Measurements from ENCODE around the gene C9orf72.

Gene C9orf72

DNA sequence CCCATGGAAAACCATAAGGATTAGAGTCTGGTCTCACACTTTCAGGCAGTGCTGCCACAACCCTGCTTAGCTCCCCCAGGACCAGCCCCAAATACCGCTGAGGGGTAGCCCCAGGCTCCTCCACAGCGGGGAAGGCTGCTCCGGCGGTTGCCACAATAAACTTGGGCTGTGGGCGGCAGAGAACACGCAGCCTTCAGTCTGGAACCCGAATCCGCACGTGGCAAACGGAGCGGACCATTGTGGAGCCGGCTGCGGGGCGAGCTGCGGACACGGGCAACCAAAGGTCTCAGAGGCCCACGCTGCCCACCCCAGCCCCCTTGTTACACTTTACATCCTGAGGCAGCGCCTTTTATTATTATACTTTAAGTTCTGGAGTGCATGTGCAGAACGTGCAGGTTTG lies 37.3 kb upstream of the C9orf72 start:
- no peak for TF ChIP-seq ELF4 (IDR thresholded peaks at IDR 0.05)
- TF ChIP-seq HDGF (IDR thresholded peaks at IDR 0.05; ENCODE audit: borderline replicate concordance), result no peak
- TF ChIP-seq BHLHE40 (IDR thresholded peaks at IDR 0.05; ENCODE audit: borderline replicate concordance), result no peak
- TF ChIP-seq, protein P1, sequence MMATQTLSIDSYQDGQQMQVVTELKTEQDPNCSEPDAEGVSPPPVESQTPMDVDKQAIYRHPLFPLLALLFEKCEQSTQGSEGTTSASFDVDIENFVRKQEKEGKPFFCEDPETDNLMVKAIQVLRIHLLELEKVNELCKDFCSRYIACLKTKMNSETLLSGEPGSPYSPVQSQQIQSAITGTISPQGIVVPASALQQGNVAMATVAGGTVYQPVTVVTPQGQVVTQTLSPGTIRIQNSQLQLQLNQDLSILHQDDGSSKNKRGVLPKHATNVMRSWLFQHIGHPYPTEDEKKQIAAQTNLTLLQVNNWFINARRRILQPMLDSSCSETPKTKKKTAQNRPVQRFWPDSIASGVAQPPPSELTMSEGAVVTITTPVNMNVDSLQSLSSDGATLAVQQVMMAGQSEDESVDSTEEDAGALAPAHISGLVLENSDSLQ (IDR thresholded peaks at IDR 0.05), result no peak
- no peak for TF ChIP-seq LEF1 (IDR thresholded peaks at IDR 0.05; ENCODE audit: borderline replicate concordance)
- POLR2A ChIA-PET, result no interaction called here
- CTCF ChIA-PET, result no interaction called here
- no peak for DNase-seq (ENCODE audit: extremely low spot score)

DNA sequence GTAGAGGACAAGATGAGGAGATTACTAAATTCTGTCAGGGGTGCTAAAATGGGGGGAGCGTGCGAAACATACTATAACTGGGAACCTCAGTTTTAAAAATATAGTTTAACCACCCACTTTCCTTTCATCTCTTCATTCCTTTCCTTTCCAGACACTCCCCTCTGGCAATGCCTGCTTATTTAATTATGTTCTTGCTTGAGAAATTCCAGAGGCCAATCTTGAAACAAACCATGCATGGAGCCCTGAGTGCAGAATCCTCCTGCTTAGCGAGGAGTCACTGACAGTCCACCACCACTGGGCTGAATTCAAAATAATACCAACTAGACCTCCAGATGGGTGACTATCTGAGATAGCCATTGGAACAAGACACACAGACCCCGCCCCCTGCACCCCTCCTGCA lies 29.7 kb upstream of the C9orf72 start:
- ChIA-PET CTCF (no interaction called here), POLR2A (no interaction called here)
- no peak for TF ChIP-seq BHLHE40 (IDR thresholded peaks at IDR 0.05; ENCODE audit: borderline replicate concordance)
- no peak for TF ChIP-seq HDGF (IDR thresholded peaks at IDR 0.05; ENCODE audit: borderline replicate concordance)
- no peak for TF ChIP-seq SP1 (IDR thresholded peaks at IDR 0.05)
- TF ChIP-seq TARDBP (IDR thresholded peaks at IDR 0.05), result no peak
- no peak for TF ChIP-seq ARNT (IDR thresholded peaks at IDR 0.05)
- TF ChIP-seq NFRKB (IDR thresholded peaks at IDR 0.05), result no peak
- no peak for TF ChIP-seq FOXA1 (IDR thresholded peaks at IDR 0.05)
- TF ChIP-seq SUZ12 (IDR thresholded peaks at IDR 0.05), result no peak
- TF ChIP-seq CTBP1 (IDR thresholded peaks at IDR 0.05; ENCODE audit: borderline replicate concordance), result no peak
- TF ChIP-seq ZNF384 (IDR thresholded peaks at IDR 0.05), result no peak
- no peak for TF ChIP-seq L3MBTL2 (conservative IDR thresholded peaks at IDR 0.05)
- TF ChIP-seq, protein P1 (IDR thresholded peaks at IDR 0.05), result no peak
- no peak for TF ChIP-seq LEF1 (IDR thresholded peaks at IDR 0.05; ENCODE audit: borderline replicate concordance)
- TF ChIP-seq FOXK2 (IDR thresholded peaks at IDR 0.05), result no peak
- no peak for TF ChIP-seq ELF4 (IDR thresholded peaks at IDR 0.05)
- no peak for TF ChIP-seq FOXM1 (IDR thresholded peaks at IDR 0.05; ENCODE audit: borderline replicate concordance)

DNA sequence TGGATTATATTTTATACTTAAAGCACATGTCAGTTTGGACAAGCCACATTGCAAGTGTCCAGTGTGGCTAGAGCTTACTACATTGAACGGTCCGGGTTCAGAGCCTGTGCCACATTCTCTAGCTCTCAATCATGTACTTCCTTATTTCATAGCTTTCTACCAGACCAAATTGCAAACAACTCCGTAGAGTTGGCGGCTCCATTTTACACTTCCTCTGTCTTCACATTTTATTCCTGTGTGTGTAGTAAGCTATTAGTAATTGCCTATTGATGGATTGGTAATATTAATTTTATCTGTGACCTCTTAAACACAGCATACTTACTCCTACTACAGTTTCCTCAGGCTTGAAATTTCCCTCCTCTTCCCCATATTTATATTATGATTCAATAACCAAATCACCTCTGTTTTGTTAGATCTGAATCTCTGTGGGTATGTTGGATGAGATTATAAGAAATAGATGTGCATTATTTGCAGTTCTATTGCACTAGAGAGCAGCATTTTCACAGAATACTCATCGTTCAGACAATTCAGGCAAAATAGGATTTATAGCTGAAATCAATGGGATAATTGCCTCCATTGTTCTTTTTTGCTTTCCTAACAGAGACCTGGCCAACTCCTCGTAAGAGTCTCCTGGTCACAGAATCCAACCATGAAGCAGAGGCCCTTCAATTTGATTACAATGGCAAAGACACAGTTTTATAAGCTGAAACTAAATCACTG lies 29.0 kb upstream of the C9orf72 start:
- ChIA-PET POLR2A (no interaction called here), CTCF (no interaction called here)
- no peak for DNase-seq (ENCODE audit: extremely low spot score)
- TF ChIP-seq ELF4 (IDR thresholded peaks at IDR 0.05) (no peak), L3MBTL2 (conservative IDR thresholded peaks at IDR 0.05) (no peak), SP1 (IDR thresholded peaks at IDR 0.05) (no peak), FOXA1 (IDR thresholded peaks at IDR 0.05) (no peak), LEF1 (IDR thresholded peaks at IDR 0.05; ENCODE audit: borderline replicate concordance) (no peak), CTBP1 (IDR thresholded peaks at IDR 0.05; ENCODE audit: borderline replicate concordance) (no peak), TARDBP (IDR thresholded peaks at IDR 0.05) (no peak), NFRKB (IDR thresholded peaks at IDR 0.05) (no peak), FOXK2 (IDR thresholded peaks at IDR 0.05) (no peak)
- TF ChIP-seq, protein P1 (IDR thresholded peaks at IDR 0.05), result no peak

More for the DNA sequence above, 29.7 kb upstream of the C9orf72 start:
- DNase-seq (ENCODE audit: extremely low spot score), result no peak

DNA sequence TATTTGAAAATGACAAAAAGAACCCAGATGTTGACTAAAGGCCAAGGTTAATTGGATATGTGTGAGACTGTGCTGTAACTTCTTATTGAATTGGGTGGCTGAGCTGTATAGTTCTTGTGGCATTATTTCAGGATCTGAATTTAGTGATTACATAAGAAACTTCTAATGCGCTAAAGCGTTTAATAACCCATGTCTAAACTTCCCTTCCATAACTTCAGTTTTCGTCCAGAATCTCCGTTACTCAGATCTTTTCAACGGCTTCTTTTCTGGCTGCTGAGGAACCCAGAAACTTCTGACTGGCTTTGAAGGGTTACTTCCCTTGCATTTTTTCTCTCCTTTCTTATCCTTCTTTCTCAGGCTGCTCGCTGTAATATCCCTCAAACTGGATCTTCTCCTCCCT lies 28.1 kb upstream of the C9orf72 start:
- TF ChIP-seq ARNT (IDR thresholded peaks at IDR 0.05) (no peak), BHLHE40 (IDR thresholded peaks at IDR 0.05; ENCODE audit: borderline replicate concordance) (no peak), TARDBP (IDR thresholded peaks at IDR 0.05) (no peak), CTBP1 (IDR thresholded peaks at IDR 0.05; ENCODE audit: borderline replicate concordance) (no peak), NFRKB (IDR thresholded peaks at IDR 0.05) (no peak), ZNF384 (IDR thresholded peaks at IDR 0.05) (no peak), FOXK2 (IDR thresholded peaks at IDR 0.05) (no peak), FOXM1 (IDR thresholded peaks at IDR 0.05; ENCODE audit: borderline replicate concordance) (no peak), HDGF (IDR thresholded peaks at IDR 0.05; ENCODE audit: borderline replicate concordance) (no peak), FOXA1 (IDR thresholded peaks at IDR 0.05) (no peak), SUZ12 (IDR thresholded peaks at IDR 0.05) (no peak), L3MBTL2 (conservative IDR thresholded peaks at IDR 0.05) (no peak), LEF1 (IDR thresholded peaks at IDR 0.05; ENCODE audit: borderline replicate concordance) (no peak), ELF4 (IDR thresholded peaks at IDR 0.05) (no peak), SP1 (IDR thresholded peaks at IDR 0.05) (no peak)
- TF ChIP-seq, protein P1 (IDR thresholded peaks at IDR 0.05), result no peak
- CTCF ChIA-PET, result no interaction called here
- POLR2A ChIA-PET, result no interaction called here
- no peak for DNase-seq (ENCODE audit: extremely low spot score)

DNA sequence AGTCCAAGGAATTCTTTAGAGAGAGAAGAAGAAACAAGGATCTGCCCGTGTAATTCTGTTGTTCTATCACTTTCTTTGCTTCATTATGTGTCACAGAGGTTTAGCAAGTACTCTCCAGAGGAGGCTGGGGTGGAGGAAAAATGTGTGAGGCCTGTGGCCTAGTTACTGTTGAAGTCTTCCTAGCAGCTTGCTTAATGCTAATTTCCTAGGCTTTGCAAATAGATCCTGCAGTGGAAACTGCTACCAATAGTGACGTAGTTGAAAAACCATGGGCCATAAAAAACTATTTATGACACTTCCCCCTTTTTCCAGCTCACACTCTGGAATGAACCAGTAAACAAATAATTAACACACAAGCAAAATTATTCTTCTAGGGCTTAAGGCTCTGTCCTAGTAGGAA lies 27.0 kb upstream of the C9orf72 start:
- ChIA-PET POLR2A (no interaction called here), CTCF (no interaction called here)
- DNase-seq (ENCODE audit: extremely low spot score), result no peak
- TF ChIP-seq FOXA1 (IDR thresholded peaks at IDR 0.05), result no peak
- TF ChIP-seq, protein P1 (IDR thresholded peaks at IDR 0.05), result no peak
- no peak for TF ChIP-seq ZNF384 (IDR thresholded peaks at IDR 0.05)
- TF ChIP-seq SUZ12 (IDR thresholded peaks at IDR 0.05), result no peak
- TF ChIP-seq HDGF (IDR thresholded peaks at IDR 0.05; ENCODE audit: borderline replicate concordance), result no peak
- no peak for TF ChIP-seq BHLHE40 (IDR thresholded peaks at IDR 0.05; ENCODE audit: borderline replicate concordance)
- no peak for TF ChIP-seq FOXM1 (IDR thresholded peaks at IDR 0.05; ENCODE audit: borderline replicate concordance)
- TF ChIP-seq SP1 (IDR thresholded peaks at IDR 0.05), result no peak
- TF ChIP-seq ARNT (IDR thresholded peaks at IDR 0.05), result no peak
- TF ChIP-seq ELF4 (IDR thresholded peaks at IDR 0.05), result no peak
- TF ChIP-seq L3MBTL2 (conservative IDR thresholded peaks at IDR 0.05), result no peak
- no peak for TF ChIP-seq TARDBP (IDR thresholded peaks at IDR 0.05)
- TF ChIP-seq LEF1 (IDR thresholded peaks at IDR 0.05; ENCODE audit: borderline replicate concordance), result no peak
- no peak for TF ChIP-seq CTBP1 (IDR thresholded peaks at IDR 0.05; ENCODE audit: borderline replicate concordance)
- TF ChIP-seq FOXK2 (IDR thresholded peaks at IDR 0.05), result no peak
- TF ChIP-seq NFRKB (IDR thresholded peaks at IDR 0.05), result no peak

All from HEK293T (cell line).